HG03520 (cell line): ENCODE data around the gene CALML3.

Experiments
- ATAC-seq: cut with Tn5 transposase; IDR thresholded peaks from one replicate; pipeline ENCODE4 v1.9.1; 2021; ENCODE audit warnings: mild to moderate bottlenecking, moderate library complexity; ENCODE audit not compliant: unreplicated experiment

The CALML3 gene

GRCh38 chr10:5523796-5524574, 776 bp upstream of the CALML3 start:
- no peak for ATAC-seq

DNA sequence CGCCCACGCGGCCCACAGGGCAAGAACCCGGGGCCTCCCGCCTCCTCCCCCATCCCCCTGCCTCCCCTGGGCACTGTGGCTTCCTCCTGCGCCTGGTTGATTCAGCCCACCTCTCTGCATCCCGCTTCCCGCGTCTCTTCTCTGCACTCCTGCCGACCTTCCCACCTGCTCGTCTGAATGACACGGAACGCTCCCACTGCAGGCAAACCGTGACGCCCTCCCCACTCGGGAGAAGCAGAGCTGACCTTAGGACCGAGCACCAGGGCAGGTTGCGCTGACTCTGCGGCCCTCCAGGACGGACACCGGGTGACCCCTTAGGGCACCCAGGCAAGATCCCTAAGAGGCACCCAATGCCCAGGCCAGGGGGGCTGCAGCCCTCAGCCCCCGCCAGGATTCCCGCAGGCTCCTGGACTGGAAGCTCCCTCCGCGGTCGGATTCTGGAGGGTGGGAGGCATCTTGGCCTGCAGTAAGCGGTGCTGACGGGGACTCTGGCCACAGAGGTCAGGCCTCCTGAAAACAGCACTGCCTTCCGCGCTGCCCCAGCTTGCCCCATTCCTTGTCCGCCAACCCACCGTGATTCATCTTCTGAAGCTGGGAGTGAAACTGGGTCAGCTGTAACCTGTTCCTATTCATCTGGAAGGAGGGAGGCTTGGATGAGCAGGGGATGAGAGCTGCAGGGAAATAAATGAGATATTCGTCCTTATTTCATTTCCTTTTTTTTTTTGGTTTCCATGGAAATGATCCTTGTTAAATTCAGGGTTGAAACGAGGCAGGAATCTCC, 990 bp downstream of the CALML3 start:
- no peak for ATAC-seq

GRCh38 chr10:5526691-5527331, 2.0 kb downstream of the CALML3 start:
- ATAC-seq = no peak

DNA sequence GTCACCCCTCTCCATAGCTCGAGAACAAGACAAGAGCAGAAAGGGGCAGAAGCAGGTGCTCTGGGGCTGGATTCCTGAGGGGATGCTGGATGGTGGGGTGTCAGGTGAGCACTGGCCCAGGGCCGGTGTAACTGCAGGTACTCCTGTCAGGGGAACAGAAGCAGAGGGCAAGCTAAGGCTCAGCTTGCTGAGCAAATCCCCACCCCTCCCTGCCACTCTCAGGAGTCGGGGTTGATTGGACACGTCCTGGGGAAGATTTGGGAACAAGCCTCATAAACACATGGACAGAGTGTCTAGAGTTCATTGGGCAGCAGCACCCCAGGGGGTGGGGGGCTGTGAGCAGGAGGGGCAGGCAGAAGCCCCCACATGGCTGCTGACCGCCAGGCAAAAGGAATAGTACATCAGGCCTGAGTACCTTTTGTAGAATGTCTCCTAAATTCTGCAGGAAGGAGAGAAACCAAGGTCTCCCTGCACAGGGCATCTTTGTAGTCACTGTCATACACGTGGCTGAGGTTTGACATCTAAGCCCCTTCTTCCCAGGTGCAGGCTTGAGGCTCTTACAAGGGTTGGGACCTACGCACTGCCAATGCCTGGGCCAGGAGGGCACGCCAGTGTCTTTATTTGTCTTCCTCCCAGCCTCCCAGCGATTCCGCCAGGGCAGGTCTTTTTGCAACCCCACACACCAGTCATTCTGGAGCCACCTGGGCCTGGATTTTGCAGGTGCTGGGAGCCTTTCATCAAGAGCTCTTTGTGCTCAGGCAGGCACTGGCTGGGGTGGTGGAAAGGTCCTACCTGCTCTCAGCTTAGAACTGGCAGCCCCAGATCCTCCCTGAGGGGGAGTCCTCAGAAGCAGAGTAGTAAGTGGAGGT, 2.8 kb downstream of the CALML3 start:
- ATAC-seq = no peak

- no peak for ATAC-seq
These were observed 4.4 kb downstream of the CALML3 start for GRCh38 chr10:5528989-5529701.

GRCh38 chr10:5529702-5530411, 5.1 kb downstream of the CALML3 start:
- ATAC-seq = no peak

DNA sequence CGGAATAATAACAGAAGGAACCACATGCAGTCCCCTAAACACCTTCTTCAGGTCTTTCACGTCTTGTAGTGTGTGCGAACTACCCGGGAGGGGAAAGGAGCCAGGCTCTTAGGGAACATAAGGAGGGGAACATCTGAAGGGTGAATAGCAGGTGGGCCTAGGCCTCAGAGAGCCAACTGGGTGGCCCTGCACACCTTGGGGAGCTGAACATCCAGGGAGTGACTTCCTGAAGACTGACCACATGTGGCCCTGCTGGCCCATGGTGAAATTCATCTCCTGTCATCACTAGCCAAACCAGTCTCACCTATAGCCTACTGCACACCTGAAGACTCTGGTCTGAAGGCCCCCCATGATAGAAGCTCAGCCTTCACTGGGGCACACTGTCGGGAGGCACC, 5.6 kb downstream of the CALML3 start:
- ATAC-seq = no peak

DNA sequence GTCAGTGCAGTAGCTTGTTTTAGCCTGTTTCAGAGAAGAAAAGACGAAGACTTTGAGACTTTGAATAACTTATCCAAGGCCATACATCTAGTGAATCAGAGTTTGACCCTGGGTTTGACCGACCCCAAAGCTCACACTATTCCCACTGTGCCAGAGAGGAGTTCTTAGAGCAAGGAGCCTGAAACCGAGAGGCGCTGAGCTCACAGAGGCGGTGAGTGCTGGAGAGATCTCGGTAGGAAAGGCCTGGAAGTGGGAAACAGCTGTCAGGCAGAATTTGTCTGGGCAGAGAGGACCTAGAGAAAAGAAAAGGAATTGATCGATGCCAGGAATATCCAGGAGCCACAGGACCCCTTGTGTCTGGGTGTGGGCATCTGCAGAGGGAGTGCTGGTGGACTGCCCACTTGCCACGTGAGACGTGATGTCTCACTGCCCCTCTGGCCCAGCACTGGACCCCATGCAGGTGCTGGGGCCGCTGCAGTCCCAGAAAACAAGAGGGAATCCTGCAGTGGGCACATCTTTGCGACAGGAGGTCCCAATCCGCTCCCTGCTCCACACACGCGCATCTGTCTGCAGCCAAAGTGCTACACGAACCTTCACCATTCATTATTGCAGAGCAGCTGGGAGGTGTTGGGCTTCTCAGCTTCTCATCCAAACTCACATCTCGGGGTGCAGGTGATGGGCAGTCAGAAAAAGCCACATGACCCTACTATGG, 6.2 kb downstream of the CALML3 start:
- ATAC-seq = no peak

GRCh38 chr10:5531558-5532306, 7.0 kb downstream of the CALML3 start:
- ATAC-seq = no peak

DNA sequence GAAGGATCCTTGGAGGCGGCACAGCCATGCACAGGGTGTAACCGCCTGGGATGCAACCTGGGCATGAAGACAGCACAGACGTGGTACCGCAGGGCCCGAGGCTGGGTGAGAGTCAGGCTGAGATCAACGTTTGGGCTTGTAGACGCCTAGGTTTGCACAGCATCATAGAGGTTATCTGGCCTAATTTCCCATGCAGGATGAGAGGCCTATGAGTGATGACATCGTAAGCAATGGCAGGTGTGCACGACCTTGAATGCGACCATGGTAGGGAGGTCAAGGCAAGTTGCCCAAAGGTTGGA, 7.5 kb downstream of the CALML3 start:
- ATAC-seq = no peak

DNA sequence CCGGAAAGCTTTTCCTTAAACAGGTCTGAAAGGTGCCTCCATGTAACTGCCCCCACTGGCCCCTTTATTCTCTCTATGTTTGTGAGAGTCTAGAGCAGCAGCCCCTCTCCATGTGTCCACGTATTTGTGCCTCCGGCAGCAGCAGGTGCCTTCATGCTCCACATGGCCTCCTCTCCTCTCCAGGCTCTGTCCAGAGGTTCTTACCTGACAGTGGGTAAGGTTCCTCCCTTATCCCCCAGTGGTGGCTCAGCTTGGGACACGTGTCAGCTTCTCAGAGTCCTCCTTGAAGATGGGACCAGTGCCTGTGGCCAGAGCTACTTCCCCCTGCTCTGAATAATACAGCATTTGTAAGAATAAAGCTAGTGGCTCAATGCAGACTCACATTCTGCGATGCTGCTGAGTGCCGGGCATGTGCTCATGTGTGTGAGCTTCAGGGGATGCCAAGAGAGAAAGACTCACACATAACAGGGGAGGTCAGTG, 7.9 kb downstream of the CALML3 start:
- ATAC-seq = no peak

DNA sequence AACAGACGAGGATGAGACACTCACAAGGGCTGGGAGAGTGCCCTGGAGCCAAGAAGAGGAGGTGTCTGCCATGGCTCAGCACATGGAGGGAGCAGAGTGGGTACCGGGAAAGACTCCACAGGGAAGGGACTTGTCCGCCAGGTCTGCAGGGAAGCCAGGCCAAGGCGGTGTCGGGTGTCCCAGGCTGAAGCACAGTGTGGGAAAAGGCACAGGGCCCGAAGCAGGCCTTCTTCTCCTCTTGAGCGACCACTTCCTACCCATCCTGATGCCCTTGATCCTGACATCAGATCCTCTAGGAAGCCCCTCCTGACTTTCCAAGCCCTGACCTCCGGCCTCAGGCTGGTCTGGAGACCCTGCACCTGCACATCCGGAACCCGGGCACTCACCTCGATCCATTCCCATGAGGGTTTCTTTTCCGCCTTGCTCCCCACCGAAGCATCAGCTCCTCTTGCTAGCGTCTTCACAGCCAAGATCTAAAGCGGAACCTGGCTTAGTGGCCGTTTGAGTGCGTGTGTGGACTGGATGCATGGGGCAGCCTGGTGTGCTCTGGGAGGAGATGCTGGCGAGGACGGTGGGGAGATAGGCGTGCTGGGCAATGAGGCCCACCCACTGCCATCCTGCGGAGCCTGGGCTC, 8.5 kb downstream of the CALML3 start:
- ATAC-seq = no peak

- ATAC-seq = no peak
These were observed 9.5 kb downstream of the CALML3 start for GRCh38 chr10:5534051-5534821.

- no peak for ATAC-seq
These were observed 10.4 kb downstream of the CALML3 start for GRCh38 chr10:5534880-5535856.

- ATAC-seq = no peak
These were observed 11.8 kb downstream of the CALML3 start for GRCh38 chr10:5536486-5537081.

- ATAC-seq = no peak
These were observed 12.9 kb downstream of the CALML3 start for GRCh38 chr10:5537684-5538083.
